HepG2 (cell line): ENCODE data around the gene ABCC12. TPM values are rescaled to one million over a fixed set of nuclear protein-coding genes. Genes with fewer than 3 reads are reported as not detected.

ENCODE experiments used
- ATF7-NPFF ChIP-seq: sonication (generic); formaldehyde crosslinking; IDR thresholded peaks from 2 replicates; pipeline ENCODE4 v1.8.1; 2023; ENCODE audit warnings: mild to moderate bottlenecking, low read depth, missing genetic modification reagents, moderate library complexity
- FOSL1 ChIP-seq: sonication (generic); formaldehyde crosslinking; IDR thresholded peaks from 2 replicates; pipeline ENCODE4 v1.9.0; 2021; ENCODE audit warnings: missing genetic modification reagents, borderline replicate concordance
- FOXM1 ChIP-seq: sonication (generic); formaldehyde crosslinking; IDR thresholded peaks from 2 replicates; pipeline ENCODE4 v1.5.0; 2020; ENCODE audit warnings: missing genetic modification reagents
- HNRNPK ChIP-seq: fragments of 200-400 bp; formaldehyde crosslinking; IDR thresholded peaks from 2 replicates; pipeline ENCODE4 v1.6.1; 2018; ENCODE audit warnings: low read length, low read depth, moderate library complexity, mild to moderate bottlenecking; ENCODE audit not compliant: poor library complexity, severe bottlenecking
- HOXA7 ChIP-seq: sonication (generic); formaldehyde crosslinking; IDR thresholded peaks from 2 replicates; pipeline ENCODE4 v1.8.1; 2022; ENCODE audit warnings: mild to moderate bottlenecking, missing genetic modification reagents, moderate library complexity
- KLF11 ChIP-seq: IDR thresholded peaks from 2 replicates; pipeline ENCODE4 v1.6.1; 2016; ENCODE audit warnings: missing compliant biosample characterization
- MAFG ChIP-seq: sonication (generic); formaldehyde crosslinking; IDR thresholded peaks from 2 replicates; pipeline ENCODE4 v1.5.1; 2020; ENCODE audit warnings: mild to moderate bottlenecking, missing genetic modification reagents
- MATR3 ChIP-seq: sonication (generic); formaldehyde crosslinking; IDR thresholded peaks from 2 replicates; pipeline ENCODE4 v1.4.0; 2020; ENCODE audit warnings: missing genetic modification reagents
- MTA3 ChIP-seq: sonication (generic); formaldehyde crosslinking; IDR thresholded peaks from 2 replicates; pipeline ENCODE4 v1.4.0; 2020; ENCODE audit warnings: missing genetic modification reagents
- SP5 ChIP-seq: IDR thresholded peaks from 2 replicates; pipeline ENCODE4 v1.6.1; 2016; ENCODE audit warnings: low read depth, borderline replicate concordance
- ZBTB7B ChIP-seq: sonication (generic); formaldehyde crosslinking; IDR thresholded peaks from 2 replicates; pipeline ENCODE4 v1.4.0; 2020; ENCODE audit warnings: missing genetic modification reagents
- ZNF12 ChIP-seq: sonication (generic); formaldehyde crosslinking; IDR thresholded peaks from 2 replicates; pipeline ENCODE4 v1.5.0; 2020; ENCODE audit warnings: missing genetic modification reagents
- ZNF614 ChIP-seq: IDR thresholded peaks from 2 replicates; pipeline ENCODE4 v1.6.1; 2018; ENCODE audit warnings: missing biosample characterization, missing genetic modification reagents, inconsistent platforms, borderline replicate concordance
- ZNF674 ChIP-seq: sonication (generic); formaldehyde crosslinking; IDR thresholded peaks from 2 replicates; pipeline ENCODE4 v1.5.0; 2020; ENCODE audit warnings: low read depth, mild to moderate bottlenecking, missing genetic modification reagents
- ZNF746 ChIP-seq: sonication (generic); formaldehyde crosslinking; IDR thresholded peaks from 2 replicates; pipeline ENCODE4 v1.8.0; 2022; ENCODE audit warnings: mild to moderate bottlenecking, missing genetic modification reagents
- ZNF747 ChIP-seq: sonication (generic); formaldehyde crosslinking; IDR thresholded peaks from 2 replicates; pipeline ENCODE4 v1.8.1; 2023; ENCODE audit warnings: missing genetic modification reagents, mild to moderate bottlenecking, borderline replicate concordance
- ZNF768 ChIP-seq: sonication (generic); formaldehyde crosslinking; IDR thresholded peaks from 2 replicates; pipeline ENCODE4 v1.4.0; 2020; ENCODE audit warnings: missing genetic modification reagents
- polyA plus RNA-seq, 8 experiments: library from polyadenylated mRNA; depleted of rRNA in 3 of 8; stranded (reverse) in 7 of 8; unstranded in 1 of 8; fragments of >200 nt; fragmentation: Illumina TruSeq in 4 of 8; extraction: Trizol in 4 of 8; gene quantifications; 2 replicates each; pipeline versions ENCODE4 v1.2.1 to v1.2.3, GENCODE V29; 2011 to 2016; ENCODE audit warnings: low read depth in 4 of 8, missing spikeins in 1 of 8, mixed read lengths in 1 of 8; ENCODE audit not compliant: insufficient read depth in 1 of 8
- total RNA-seq, 5 experiments: library from RNA; depleted of rRNA; stranded (reverse); fragments of >200 nt; fragmentation: Illumina TruSeq; extraction: Trizol; gene quantifications; 2 replicates each; pipeline ENCODE4 v1.2.3, GENCODE V29; 2016; ENCODE audit warnings: low read depth in 1 of 5
- TF ChIP-seq, protein P1 (sequence below): sonication (generic); formaldehyde crosslinking; IDR thresholded peaks from 2 replicates; pipeline ENCODE4 v1.4.0; 2020; ENCODE audit warnings: mild to moderate bottlenecking, low read depth, missing genetic modification reagents
- TF ChIP-seq, protein P2 (sequence below): IDR thresholded peaks from 2 replicates; pipeline ENCODE4 v1.6.1; 2016; ENCODE audit warnings: missing compliant biosample characterization, missing genetic modification reagents, borderline replicate concordance
- TF ChIP-seq, protein P3 (sequence below): sonication (generic); formaldehyde crosslinking; IDR thresholded peaks from 2 replicates; pipeline ENCODE4 v1.5.0; 2020; ENCODE audit warnings: missing genetic modification reagents
- TF ChIP-seq, protein P4 (sequence below): sonication (generic); formaldehyde crosslinking; IDR thresholded peaks from 2 replicates; pipeline ENCODE4 v1.5.0; 2020; ENCODE audit warnings: missing genetic modification reagents
- TF ChIP-seq, protein P5 (sequence below): sonication (generic); formaldehyde crosslinking; IDR thresholded peaks from 2 replicates; pipeline ENCODE4 v1.8.0; 2023; ENCODE audit warnings: mild to moderate bottlenecking, missing genetic modification reagents
- TF ChIP-seq, protein P6 (sequence below): sonication (generic); formaldehyde crosslinking; IDR thresholded peaks from 2 replicates; pipeline ENCODE4 v1.9.0; 2021; ENCODE audit warnings: missing genetic modification reagents, mild to moderate bottlenecking, borderline replicate concordance
- TF ChIP-seq, protein P7 (sequence below): conservative IDR thresholded peaks from 2 replicates; pipeline ENCODE4 v1.6.1; 2018; ENCODE audit warnings: missing genetic modification reagents

ABCC12 gene
- total and polyA plus RNA-seq, 2 of the 13 experiments (the other 11 are each of a cell fraction or from before 2014, with no cell fraction given): not detected

DNA sequence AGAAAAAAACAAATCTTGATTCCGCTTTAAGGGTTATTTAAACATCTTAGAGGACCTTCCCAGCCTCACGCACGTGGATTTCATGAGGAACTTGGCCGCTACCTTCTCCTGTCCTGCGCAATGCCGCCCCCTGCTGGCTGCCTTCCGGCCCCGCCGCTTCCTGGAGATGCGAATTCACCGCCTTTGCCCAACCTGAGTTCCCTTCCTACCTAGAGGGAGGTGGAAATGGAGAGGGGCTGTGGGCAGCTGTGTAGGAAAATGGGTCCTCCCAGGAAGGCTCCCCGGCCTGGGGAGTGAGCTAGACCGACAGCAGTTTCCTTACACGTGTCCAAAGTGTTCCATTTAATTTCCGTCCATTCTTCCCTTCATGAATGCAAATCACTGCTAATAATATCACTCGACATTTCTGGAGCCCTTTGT lies 1.0 kb upstream of the ABCC12 start (continued):
- TF ChIP-seq, protein P1, sequence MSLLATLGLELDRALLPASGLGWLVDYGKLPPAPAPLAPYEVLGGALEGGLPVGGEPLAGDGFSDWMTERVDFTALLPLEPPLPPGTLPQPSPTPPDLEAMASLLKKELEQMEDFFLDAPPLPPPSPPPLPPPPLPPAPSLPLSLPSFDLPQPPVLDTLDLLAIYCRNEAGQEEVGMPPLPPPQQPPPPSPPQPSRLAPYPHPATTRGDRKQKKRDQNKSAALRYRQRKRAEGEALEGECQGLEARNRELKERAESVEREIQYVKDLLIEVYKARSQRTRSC: no peak
- no peak for TF ChIP-seq ZNF747 (CRISPR knock-in tag)
- no peak for TF ChIP-seq MATR3
- no peak for TF ChIP-seq MAFG (CRISPR knock-in tag)
- TF ChIP-seq HNRNPK: no peak
- TF ChIP-seq, protein P2, sequence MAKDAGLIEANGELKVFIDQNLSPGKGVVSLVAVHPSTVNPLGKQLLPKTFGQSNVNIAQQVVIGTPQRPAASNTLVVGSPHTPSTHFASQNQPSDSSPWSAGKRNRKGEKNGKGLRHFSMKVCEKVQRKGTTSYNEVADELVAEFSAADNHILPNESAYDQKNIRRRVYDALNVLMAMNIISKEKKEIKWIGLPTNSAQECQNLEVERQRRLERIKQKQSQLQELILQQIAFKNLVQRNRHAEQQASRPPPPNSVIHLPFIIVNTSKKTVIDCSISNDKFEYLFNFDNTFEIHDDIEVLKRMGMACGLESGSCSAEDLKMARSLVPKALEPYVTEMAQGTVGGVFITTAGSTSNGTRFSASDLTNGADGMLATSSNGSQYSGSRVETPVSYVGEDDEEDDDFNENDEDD (CRISPR knock-in tag): peak; percentile 56; the same call in 1 of the 2 replicates
- TF ChIP-seq, protein P3, sequence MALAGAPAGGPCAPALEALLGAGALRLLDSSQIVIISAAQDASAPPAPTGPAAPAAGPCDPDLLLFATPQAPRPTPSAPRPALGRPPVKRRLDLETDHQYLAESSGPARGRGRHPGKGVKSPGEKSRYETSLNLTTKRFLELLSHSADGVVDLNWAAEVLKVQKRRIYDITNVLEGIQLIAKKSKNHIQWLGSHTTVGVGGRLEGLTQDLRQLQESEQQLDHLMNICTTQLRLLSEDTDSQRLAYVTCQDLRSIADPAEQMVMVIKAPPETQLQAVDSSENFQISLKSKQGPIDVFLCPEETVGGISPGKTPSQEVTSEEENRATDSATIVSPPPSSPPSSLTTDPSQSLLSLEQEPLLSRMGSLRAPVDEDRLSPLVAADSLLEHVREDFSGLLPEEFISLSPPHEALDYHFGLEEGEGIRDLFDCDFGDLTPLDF (CRISPR knock-in tag): no peak
- TF ChIP-seq, protein P4, sequence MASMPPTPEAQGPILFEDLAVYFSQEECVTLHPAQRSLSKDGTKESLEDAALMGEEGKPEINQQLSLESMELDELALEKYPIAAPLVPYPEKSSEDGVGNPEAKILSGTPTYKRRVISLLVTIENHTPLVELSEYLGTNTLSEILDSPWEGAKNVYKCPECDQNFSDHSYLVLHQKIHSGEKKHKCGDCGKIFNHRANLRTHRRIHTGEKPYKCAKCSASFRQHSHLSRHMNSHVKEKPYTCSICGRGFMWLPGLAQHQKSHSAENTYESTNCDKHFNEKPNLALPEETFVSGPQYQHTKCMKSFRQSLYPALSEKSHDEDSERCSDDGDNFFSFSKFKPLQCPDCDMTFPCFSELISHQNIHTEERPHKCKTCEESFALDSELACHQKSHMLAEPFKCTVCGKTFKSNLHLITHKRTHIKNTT: no peak
- TF ChIP-seq FOXM1: no peak
- TF ChIP-seq FOSL1 (CRISPR knock-in tag): no peak
- TF ChIP-seq ZNF746 (CRISPR knock-in tag): no peak
- no peak for TF ChIP-seq ZNF674 (CRISPR knock-in tag)
- no peak for TF ChIP-seq HOXA7 (CRISPR knock-in tag)
- no peak for TF ChIP-seq KLF11 (CRISPR knock-in tag)
- TF ChIP-seq ZNF12 (CRISPR knock-in tag): no peak
- TF ChIP-seq ATF7-NPFF (CRISPR knock-in tag): no peak
- peak; percentile 40; the same call in 1 of the 2 replicates for TF ChIP-seq ZNF768
- TF ChIP-seq, protein P5, sequence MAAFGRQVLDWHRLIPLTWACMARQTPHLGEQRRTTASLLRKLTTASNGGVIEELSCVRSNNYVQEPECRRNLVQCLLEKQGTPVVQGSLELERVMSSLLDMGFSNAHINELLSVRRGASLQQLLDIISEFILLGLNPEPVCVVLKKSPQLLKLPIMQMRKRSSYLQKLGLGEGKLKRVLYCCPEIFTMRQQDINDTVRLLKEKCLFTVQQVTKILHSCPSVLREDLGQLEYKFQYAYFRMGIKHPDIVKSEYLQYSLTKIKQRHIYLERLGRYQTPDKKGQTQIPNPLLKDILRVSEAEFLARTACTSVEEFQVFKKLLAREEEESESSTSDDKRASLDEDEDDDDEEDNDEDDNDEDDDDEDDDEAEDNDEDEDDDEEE: 0 out of 2 replicates have a peak, but pooled peaks have one; percentile 12
- no peak for TF ChIP-seq ZBTB7B (CRISPR knock-in tag)
- TF ChIP-seq, protein P6, sequence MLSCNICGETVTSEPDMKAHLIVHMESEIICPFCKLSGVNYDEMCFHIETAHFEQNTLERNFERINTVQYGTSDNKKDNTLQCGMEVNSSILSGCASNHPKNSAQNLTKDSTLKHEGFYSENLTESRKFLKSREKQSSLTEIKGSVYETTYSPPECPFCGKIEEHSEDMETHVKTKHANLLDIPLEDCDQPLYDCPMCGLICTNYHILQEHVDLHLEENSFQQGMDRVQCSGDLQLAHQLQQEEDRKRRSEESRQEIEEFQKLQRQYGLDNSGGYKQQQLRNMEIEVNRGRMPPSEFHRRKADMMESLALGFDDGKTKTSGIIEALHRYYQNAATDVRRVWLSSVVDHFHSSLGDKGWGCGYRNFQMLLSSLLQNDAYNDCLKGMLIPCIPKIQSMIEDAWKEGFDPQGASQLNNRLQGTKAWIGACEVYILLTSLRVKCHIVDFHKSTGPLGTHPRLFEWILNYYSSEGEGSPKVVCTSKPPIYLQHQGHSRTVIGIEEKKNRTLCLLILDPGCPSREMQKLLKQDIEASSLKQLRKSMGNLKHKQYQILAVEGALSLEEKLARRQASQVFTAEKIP: no peak
- TF ChIP-seq ZNF614 (CRISPR knock-in tag): no peak
- TF ChIP-seq SP5 (CRISPR knock-in tag): no peak
- TF ChIP-seq MTA3 (CRISPR knock-in tag): no peak
- TF ChIP-seq, protein P7, sequence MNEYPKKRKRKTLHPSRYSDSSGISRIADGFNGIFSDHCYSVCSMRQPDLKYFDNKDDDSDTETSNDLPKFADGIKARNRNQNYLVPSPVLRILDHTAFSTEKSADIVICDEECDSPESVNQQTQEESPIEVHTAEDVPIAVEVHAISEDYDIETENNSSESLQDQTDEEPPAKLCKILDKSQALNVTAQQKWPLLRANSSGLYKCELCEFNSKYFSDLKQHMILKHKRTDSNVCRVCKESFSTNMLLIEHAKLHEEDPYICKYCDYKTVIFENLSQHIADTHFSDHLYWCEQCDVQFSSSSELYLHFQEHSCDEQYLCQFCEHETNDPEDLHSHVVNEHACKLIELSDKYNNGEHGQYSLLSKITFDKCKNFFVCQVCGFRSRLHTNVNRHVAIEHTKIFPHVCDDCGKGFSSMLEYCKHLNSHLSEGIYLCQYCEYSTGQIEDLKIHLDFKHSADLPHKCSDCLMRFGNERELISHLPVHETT: no peak
